Measurements from ENCODE around the gene ZMIZ2.

Gene ZMIZ2

DNA sequence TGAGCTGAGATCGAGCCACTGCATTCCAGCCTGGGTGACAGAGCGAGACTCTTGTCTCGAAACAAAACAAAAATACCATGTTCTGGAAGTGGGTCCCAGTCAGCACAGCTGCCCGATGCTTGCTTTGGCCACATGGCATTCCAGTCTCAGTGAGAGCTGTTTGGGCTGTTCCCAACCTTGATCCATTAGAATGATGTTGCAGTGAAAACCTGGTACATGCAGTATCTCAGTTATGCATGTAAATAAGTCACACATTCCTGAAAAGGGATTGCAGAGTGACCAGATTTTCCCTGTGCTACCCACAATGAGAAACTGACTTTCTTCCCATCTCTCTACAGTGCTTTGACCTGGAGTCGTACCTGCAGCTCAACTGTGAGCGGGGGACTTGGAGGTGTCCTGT lies 15.4 kb downstream of the ZMIZ2 start:
- H3K4me3 ChIP-seq (ENCODE audit: low read depth, low read length) = no peak overlapping the region
- no peak for DNase-seq (ENCODE audit: low read depth, low spot score)
- TF ChIP-seq, protein P1, sequence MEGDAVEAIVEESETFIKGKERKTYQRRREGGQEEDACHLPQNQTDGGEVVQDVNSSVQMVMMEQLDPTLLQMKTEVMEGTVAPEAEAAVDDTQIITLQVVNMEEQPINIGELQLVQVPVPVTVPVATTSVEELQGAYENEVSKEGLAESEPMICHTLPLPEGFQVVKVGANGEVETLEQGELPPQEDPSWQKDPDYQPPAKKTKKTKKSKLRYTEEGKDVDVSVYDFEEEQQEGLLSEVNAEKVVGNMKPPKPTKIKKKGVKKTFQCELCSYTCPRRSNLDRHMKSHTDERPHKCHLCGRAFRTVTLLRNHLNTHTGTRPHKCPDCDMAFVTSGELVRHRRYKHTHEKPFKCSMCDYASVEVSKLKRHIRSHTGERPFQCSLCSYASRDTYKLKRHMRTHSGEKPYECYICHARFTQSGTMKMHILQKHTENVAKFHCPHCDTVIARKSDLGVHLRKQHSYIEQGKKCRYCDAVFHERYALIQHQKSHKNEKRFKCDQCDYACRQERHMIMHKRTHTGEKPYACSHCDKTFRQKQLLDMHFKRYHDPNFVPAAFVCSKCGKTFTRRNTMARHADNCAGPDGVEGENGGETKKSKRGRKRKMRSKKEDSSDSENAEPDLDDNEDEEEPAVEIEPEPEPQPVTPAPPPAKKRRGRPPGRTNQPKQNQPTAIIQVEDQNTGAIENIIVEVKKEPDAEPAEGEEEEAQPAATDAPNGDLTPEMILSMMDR (IDR thresholded peaks at IDR 0.05; ENCODE audit: low read depth, low read length) = no peak
- in situ Hi-C loops (cut with HindIII; ENCODE audit: low sequenced_read_pairs) = no loop called here

DNA sequence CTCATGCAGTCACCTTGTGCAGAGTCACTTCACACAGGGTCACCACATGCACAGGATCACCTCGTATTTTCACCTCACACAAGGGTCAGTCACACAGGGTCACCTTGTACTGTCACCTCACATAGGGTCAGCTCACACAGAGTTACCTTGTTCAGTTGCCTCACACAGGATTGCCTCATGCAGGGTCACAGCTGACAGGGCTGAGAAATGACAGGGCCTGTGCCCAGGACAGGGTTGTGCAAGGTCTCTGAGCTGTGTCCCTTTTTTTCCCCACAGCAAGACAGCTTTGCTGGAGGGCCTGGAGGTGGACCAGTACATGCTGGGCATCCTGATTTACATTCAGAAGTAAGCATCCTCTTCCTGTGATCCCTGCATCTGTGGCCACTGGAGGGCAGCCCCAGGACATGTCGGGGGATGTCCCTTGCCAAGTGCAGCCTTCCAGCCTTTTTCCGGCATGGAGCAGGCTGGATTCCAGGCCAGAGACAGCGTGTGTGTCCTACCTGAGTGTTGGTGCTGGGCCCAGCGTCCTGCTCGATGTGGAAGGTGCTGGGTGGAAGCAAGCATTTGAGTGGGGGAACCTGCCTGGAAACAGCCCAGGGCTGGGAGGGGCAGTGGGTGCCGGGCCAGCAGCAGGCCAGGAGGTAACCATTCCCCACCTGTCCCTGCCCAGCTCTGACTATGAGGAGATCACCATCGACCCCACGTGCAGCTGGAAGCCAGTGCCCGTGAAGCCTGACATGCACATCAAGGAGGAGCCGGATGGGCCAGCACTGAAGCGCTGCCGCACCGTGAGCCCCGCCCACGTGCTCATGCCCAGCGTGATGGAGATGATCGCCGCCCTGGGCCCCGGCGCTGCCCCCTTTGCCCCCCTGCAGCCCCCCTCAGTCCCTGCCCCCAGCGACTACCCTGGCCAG lies 16.3 kb downstream of the ZMIZ2 start:
- TF ChIP-seq, protein P1 (IDR thresholded peaks at IDR 0.05; ENCODE audit: low read depth, low read length) = no peak
- in situ Hi-C loops (cut with HindIII; ENCODE audit: low sequenced_read_pairs) = no loop called here
- DNase-seq (ENCODE audit: low read depth, low spot score) = no peak
- no peak overlapping the region for H3K4me3 ChIP-seq (ENCODE audit: low read depth, low read length)

GRCh38 chr7:44765579-44766415 lies 17.1 kb downstream of the ZMIZ2 start:
- in situ Hi-C loops (cut with HindIII; ENCODE audit: low sequenced_read_pairs) = no loop called here
- no peak overlapping the region for H3K4me3 ChIP-seq (ENCODE audit: low read depth, low read length)
- TF ChIP-seq, protein P1 (IDR thresholded peaks at IDR 0.05; ENCODE audit: low read depth, low read length) = no peak
- DNase-seq (ENCODE audit: low read depth, low spot score) = no peak

DNA sequence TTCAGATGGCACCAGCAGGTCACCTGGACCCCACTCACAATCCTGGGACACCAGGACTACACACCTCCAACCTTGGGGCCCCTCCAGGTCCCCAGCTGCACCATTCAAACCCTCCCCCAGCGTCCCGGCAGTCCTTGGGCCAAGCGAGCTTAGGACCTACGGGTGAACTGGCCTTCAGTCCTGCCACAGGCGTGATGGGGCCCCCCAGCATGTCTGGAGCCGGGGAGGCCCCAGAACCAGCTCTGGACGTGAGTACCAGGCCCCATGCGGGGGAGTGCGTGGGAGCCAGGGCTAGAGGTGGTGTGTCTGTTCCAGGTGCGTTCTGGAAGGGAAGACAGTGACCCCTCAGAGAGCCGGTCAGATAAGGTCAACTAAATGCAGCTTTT lies 17.8 kb downstream of the ZMIZ2 start:
- TF ChIP-seq, protein P1 (IDR thresholded peaks at IDR 0.05; ENCODE audit: low read depth, low read length) = no peak
- no peak overlapping the region for H3K4me3 ChIP-seq (ENCODE audit: low read depth, low read length)
- no peak for DNase-seq (ENCODE audit: low read depth, low spot score)
- in situ Hi-C loops (cut with HindIII; ENCODE audit: low sequenced_read_pairs) = no loop called here

GRCh38 chr7:44767134-44767911 lies 18.7 kb downstream of the ZMIZ2 start:
- in situ Hi-C loops (cut with HindIII; ENCODE audit: low sequenced_read_pairs) = no loop called here
- no peak overlapping the region for H3K4me3 ChIP-seq (ENCODE audit: low read depth, low read length)
- DNase-seq (ENCODE audit: low read depth, low spot score) = no peak
- TF ChIP-seq, protein P1 (IDR thresholded peaks at IDR 0.05; ENCODE audit: low read depth, low read length) = no peak

All from astrocyte of the spinal cord (primary cell).